ENCODE measurements around the gene RABEPK.
A peak's percentile ranks its signal among the peaks of the same experiment; 100 is the strongest.
"Not testable (repeated sequence)": the region's sequence is repeated elsewhere in the genome, so short reads cannot be mapped to it uniquely, and the experiment has no call there.

The RABEPK gene

GRCh38 chr9:125255781-125256391, 55.5 kb downstream of the RABEPK start:
- DNase-seq = no peak

GRCh38 chr9:125258160-125258785, 57.9 kb downstream of the RABEPK start:
- no peak for DNase-seq

GRCh38 chr9:125258832-125259534, 58.6 kb downstream of the RABEPK start:
- peak; percentile 14 for DNase-seq

- DNase-seq = no peak
Measured at GRCh38 chr9:125260561-125260960, 60.2 kb downstream of the RABEPK start.

GRCh38 chr9:125261501-125262293, 61.4 kb downstream of the RABEPK start, which contains the start of gene GAPVD1:
TSS of gene GAPVD1 (plus strand) at chr9:125261826. CDS start at chr9:125298922, 37,096 bp downstream.
- DNase-seq = peak; percentile 95

- no peak for DNase-seq
Measured at GRCh38 chr9:125262294-125262991, 62.1 kb downstream of the RABEPK start.

GRCh38 chr9:125264068-125264467, 63.7 kb downstream of the RABEPK start:
- not testable (repeated sequence) for DNase-seq

- DNase-seq = no peak
Measured at GRCh38 chr9:125268394-125269013, 68.2 kb downstream of the RABEPK start.

- DNase-seq = no peak
Measured at GRCh38 chr9:125269014-125269397, 68.7 kb downstream of the RABEPK start.

- DNase-seq = no peak
Measured at GRCh38 chr9:125271081-125271480, 70.7 kb downstream of the RABEPK start.

GRCh38 chr9:125272697-125273096, 72.4 kb downstream of the RABEPK start:
- no peak for DNase-seq

GRCh38 chr9:125276771-125277170, 76.4 kb downstream of the RABEPK start:
- DNase-seq = no peak

GRCh38 chr9:125277411-125277810, 77.1 kb downstream of the RABEPK start:
- no peak for DNase-seq

- no peak for DNase-seq
Measured at GRCh38 chr9:125280945-125281344, 80.6 kb downstream of the RABEPK start.
